ENCODE results near the gene CSGALNACT2.

CSGALNACT2 gene

GRCh38 chr10:43116596-43116995 lies 21.6 kb upstream of the CSGALNACT2 start:
- DNase-seq: no peak
- TF ChIP-seq GATA1 (IDR thresholded peaks at IDR 0.05; ENCODE audit: low read depth, low read length): no peak
- TF ChIP-seq POLR2A (IDR thresholded peaks at IDR 0.05; ENCODE audit: low read length): no peak

- no peak for DNase-seq
- TF ChIP-seq POLR2A (IDR thresholded peaks at IDR 0.05; ENCODE audit: low read length) (no peak), GATA1 (IDR thresholded peaks at IDR 0.05; ENCODE audit: low read depth, low read length) (no peak)
Measured at GRCh38 chr10:43117031-43117776, 21.0 kb upstream of the CSGALNACT2 start.

DNA sequence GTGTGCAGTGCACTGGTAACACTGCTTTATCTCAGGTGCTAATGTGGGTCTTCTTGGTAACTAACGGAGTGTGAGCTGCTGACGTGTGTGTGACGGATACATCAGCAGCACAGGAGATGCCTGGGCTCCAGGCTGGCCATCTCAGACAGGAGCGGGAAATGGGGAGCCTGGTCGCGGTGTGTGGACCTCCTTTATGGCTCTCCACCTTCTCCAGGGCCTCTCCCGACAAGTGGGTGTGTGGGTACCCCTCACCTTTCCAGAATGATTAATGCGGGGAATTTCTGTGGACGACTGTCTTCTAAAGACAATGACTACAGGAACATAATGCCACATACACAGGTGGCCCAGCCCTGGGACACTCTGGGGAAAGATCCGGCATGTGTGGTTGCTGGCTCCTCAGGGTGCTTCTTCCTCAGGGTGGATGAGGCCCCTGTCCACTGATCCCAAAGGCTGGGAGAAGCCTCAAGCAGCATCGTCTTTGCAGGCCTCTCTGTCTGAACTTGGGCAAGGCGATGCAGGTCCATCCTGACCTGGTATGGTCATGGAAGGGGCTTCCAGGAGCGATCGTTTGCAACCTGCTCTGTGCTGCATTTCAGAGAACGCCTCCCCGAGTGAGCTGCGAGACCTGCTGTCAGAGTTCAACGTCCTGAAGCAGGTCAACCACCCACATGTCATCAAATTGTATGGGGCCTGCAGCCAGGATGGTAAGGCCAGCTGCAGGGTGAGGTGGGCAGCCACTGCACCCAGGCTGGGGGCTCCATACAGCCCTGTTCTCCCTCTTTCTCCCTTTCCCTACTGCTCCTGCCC lies 20.3 kb upstream of the CSGALNACT2 start:
- DNase-seq: no peak
- no peak for TF ChIP-seq POLR2A (IDR thresholded peaks at IDR 0.05; ENCODE audit: low read length)
- no peak for TF ChIP-seq GATA1 (IDR thresholded peaks at IDR 0.05; ENCODE audit: low read depth, low read length)

- TF ChIP-seq POLR2A (IDR thresholded peaks at IDR 0.05; ENCODE audit: low read length) (no peak), GATA1 (IDR thresholded peaks at IDR 0.05; ENCODE audit: low read depth, low read length) (no peak)
- no peak for DNase-seq
Measured at GRCh38 chr10:43118631-43119415, 19.4 kb upstream of the CSGALNACT2 start.

- DNase-seq: no peak
Measured at GRCh38 chr10:43119416-43120115, 18.7 kb upstream of the CSGALNACT2 start.

DNA sequence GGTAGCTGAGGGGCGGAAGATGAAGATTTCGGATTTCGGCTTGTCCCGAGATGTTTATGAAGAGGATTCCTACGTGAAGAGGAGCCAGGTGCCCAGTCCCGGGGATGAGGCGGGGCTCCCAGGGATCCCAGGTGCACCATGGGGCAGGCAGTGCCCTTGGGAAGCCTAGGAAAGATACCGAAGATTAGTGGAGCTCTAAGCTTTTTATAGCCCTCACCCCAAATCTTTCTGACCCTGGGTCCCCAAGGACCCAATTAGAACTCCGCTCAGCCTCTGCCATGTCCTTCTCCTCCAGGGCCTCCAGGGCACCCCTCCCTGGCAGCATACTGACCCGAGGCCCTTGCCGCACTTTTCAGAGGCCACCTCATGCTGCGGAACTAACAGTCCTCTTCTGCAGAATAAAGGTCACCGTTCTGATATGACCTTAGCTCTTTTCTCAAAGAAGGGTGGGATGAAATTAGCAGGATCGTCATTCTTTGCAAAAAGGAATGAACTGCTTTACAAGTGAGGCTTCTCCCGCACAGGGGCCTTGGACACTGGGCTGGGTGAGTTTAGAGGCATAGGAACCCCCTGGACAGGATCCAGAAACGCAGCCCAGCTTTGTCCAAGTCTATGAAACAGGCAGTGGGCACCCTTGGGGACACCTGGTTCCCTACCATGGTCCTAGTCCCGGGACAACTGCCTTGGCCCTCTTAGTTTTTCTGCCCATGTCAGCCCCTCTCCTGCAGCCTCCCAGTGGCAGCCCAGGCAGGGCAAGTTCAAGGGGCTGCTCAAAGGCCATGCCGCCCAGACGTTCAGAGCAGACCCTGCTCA lies 17.9 kb upstream of the CSGALNACT2 start:
- DNase-seq: no peak
- TF ChIP-seq GATA1 (IDR thresholded peaks at IDR 0.05; ENCODE audit: low read depth, low read length): no peak
- no peak for TF ChIP-seq POLR2A (IDR thresholded peaks at IDR 0.05; ENCODE audit: low read length)

More at GRCh38 chr10:43119416-43120115, 18.7 kb upstream of the CSGALNACT2 start:
- TF ChIP-seq POLR2A (IDR thresholded peaks at IDR 0.05; ENCODE audit: low read length) (no peak), GATA1 (IDR thresholded peaks at IDR 0.05; ENCODE audit: low read depth, low read length) (no peak)

GRCh38 chr10:43120929-43121314 lies 17.3 kb upstream of the CSGALNACT2 start:
- DNase-seq: no peak
- TF ChIP-seq POLR2A (IDR thresholded peaks at IDR 0.05; ENCODE audit: low read length) (no peak), GATA1 (IDR thresholded peaks at IDR 0.05; ENCODE audit: low read depth, low read length) (no peak)

DNA sequence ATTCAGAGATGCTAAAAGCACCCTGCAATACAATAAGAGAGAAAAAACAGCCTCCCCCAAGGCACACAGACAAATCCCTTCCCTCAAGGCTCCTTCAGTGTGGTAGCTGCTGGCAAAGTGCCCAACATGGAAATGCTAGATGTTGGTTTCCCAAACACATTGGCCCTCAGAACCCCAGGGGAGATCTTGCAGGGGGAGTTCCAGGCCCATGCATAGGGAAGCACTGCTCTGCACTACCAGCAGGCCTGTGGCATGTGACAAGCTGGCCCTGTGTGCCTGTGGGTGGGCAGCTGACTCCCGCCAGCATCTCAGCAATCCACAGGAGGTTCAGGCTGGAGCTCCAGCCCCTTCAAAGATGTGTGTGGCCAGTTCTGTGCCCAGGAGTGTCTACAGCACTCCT lies 16.8 kb upstream of the CSGALNACT2 start:
- no peak for DNase-seq
- no peak for TF ChIP-seq GATA1 (IDR thresholded peaks at IDR 0.05; ENCODE audit: low read depth, low read length)
- TF ChIP-seq POLR2A (IDR thresholded peaks at IDR 0.05; ENCODE audit: low read length): no peak

GRCh38 chr10:43122096-43122495 lies 16.1 kb upstream of the CSGALNACT2 start:
- no peak for DNase-seq
- TF ChIP-seq GATA1 (IDR thresholded peaks at IDR 0.05; ENCODE audit: low read depth, low read length) (no peak), POLR2A (IDR thresholded peaks at IDR 0.05; ENCODE audit: low read length) (no peak)

GRCh38 chr10:43122826-43123225 lies 15.4 kb upstream of the CSGALNACT2 start:
- TF ChIP-seq GATA1 (IDR thresholded peaks at IDR 0.05; ENCODE audit: low read depth, low read length) (no peak), POLR2A (IDR thresholded peaks at IDR 0.05; ENCODE audit: low read length) (no peak)
- no peak for DNase-seq

- TF ChIP-seq POLR2A (IDR thresholded peaks at IDR 0.05; ENCODE audit: low read length) (no peak), GATA1 (IDR thresholded peaks at IDR 0.05; ENCODE audit: low read depth, low read length) (no peak)
- no peak for DNase-seq
Measured at GRCh38 chr10:43123361-43124093, 14.7 kb upstream of the CSGALNACT2 start.

DNA sequence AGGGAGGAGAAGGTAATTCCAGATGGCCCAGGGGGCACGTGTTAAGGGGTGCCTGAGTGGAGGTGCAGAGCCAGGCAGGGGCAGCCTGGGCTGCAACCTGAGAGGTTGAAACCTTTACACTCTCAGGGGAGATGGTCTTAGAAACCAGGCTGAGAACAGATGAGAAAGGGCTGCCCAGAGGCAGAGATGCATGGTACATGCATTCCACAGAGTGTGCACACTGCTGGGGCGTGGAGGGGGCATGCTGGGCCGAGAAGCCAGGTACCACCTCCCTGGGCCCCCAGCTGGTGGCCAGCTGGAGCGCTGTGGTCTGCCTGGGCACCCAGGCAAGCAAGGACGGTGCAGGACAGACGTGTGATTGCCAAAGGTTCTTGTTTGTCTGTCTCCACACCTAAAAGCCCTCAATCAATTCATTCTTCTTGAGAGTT lies 14.1 kb upstream of the CSGALNACT2 start:
- no peak for DNase-seq
- TF ChIP-seq POLR2A (IDR thresholded peaks at IDR 0.05; ENCODE audit: low read length) (no peak), GATA1 (IDR thresholded peaks at IDR 0.05; ENCODE audit: low read depth, low read length) (no peak)

Data from erythroblast (primary cell).